Activated CD8-positive, alpha-beta memory T cell treated with anti-CD3 and anti-CD28 coated beads, Interleukin-2, amount 50 U/mL, for 48 hours (primary cell): Measurements from ENCODE around the gene SAV1.
"Not testable (repeated sequence)": the region's sequence is repeated elsewhere in the genome, so short reads cannot be mapped to it uniquely, and the experiment has no call there.

Source experiments
- DNase-seq: peaks from one replicate; pipeline ENCODE4 v3.0.0-alpha.2; 2020

Gene SAV1

GRCh38 chr14:50667996-50668825, at the start of gene SAV1:
TSS of gene SAV1 (minus strand) at chr14:50668306. CDS start at chr14:50667967, 339 bp downstream.
- DNase-seq, result peak; percentile 83

- DNase-seq, result no peak
These were observed 49.7 kb upstream of the SAV1 start for GRCh38 chr14:50717811-50718210.

DNA sequence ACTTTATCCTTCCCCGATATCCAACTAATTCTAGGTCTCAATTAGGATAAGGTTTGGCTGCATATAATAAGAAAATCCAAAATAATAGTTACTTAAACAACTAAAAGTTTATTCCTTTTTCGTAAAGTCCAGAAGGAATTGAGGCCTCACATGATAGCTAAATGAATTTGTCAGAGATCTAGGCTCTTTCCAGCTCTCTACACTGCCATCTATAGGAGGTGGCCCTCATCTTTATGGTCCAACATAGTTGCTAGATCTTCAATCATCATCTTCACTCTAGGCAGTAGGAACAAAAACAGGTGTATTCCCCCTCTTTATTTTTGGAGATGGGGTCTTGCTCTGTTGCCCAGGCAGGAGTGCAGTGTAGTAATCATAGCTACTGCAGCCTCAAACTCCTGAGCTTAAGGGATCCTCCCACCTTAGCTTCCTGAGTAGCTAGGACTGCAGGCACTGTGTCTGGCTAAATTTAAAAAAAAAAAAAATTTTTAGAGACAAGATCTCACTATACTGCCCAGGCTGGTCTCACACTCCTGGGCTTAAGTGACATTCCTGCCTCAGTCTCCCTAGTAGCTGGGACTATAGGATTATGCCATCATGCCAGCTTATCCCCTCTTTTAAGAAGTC, 46.5 kb upstream of the SAV1 start:
- DNase-seq, result no peak

GRCh38 chr14:50711043-50711442, 42.9 kb upstream of the SAV1 start:
- DNase-seq, result no peak

DNA sequence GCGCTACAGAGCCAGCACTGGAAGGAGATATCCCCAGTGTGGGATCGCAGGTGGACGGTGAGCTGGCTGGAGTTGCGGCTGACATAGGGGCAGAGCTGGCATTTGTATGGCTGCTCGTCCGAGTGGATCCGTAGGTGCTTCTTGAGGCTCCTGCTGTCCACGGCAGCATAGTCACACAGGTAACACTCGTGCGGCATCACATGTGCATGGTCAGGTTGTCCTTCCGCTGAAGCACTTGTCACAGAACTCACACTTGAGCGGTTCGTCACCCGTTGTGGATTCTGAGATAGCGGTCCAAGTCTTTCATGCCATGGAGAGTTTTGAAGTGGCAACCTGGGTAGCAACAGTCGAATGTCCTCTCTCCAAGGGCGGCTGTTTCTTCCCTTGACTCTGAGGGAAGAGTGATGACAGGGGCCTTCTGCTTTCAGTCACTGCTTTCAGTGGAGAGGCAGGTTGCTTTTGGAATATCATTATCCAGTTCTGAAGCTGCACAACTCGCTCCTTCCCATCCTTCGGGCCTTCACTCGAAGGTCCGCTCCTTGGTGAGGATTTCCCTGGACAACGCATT, 37.0 kb upstream of the SAV1 start:
- no peak for DNase-seq

GRCh38 chr14:50704454-50705010, 36.4 kb upstream of the SAV1 start:
- DNase-seq, result no peak

- no peak for DNase-seq
These were observed 29.7 kb upstream of the SAV1 start for GRCh38 chr14:50697659-50698290.

- not testable (repeated sequence) for DNase-seq
These were observed 26.2 kb upstream of the SAV1 start for GRCh38 chr14:50694260-50694659.

GRCh38 chr14:50688875-50689274, 20.8 kb upstream of the SAV1 start:
- no peak for DNase-seq

GRCh38 chr14:50679674-50680073, 11.6 kb upstream of the SAV1 start:
- no peak for DNase-seq

DNA sequence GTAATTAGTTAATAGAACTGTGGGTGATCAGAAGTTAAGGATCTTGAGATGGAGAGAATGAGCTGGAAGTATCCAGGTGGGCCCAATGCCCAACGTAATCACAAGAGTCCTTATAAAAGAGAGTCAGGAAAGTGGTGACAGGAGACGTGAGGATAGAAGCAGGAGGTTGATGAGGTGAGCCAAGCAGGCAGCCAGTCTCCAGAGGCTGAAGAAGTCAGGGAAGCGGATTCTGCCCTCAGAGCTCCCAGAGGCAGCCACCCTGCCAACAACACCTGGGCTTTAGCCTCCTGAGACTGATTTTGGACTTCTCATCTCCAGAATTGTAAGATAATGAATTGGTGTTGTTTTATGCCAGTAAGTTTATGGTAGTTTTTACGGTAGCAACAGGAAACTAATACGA, 10.1 kb upstream of the SAV1 start:
- no peak for DNase-seq

GRCh38 chr14:50677527-50678063, 9.5 kb upstream of the SAV1 start:
- no peak for DNase-seq

DNA sequence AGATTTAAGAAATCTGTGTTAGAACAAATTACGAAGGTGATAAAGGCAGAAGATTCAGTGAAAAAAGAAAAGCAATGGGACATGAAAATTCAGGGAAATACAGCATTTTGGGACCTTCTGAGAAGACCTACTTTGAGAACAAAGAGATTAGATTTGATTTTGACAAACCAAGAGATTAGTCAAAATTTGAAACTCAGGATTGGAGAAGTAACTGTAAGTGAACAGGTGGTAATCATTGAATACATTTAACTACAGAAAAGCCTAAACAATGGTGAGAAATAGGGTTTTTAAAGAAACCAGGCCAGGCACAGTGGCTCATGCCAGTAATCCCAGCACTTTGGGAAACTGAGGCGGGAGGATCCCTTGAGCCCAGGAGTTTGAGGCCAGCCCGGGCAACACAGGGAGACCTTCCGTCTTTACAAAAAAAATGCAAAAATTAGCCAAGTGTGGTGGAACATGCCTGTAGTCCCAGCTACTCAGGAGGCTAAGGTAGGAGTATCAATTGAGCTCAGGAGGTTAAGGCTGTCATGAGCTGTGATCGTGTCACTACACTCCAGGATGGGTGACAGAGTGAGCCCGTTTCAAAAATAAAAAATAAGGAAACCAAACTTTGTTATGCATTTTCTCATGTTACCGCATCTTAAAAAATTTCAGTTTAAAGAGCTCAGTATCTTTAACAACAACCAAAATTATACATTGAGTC, 8.9 kb upstream of the SAV1 start:
- no peak for DNase-seq

- no peak for DNase-seq
These were observed 7.5 kb upstream of the SAV1 start for GRCh38 chr14:50675597-50675996.

DNA sequence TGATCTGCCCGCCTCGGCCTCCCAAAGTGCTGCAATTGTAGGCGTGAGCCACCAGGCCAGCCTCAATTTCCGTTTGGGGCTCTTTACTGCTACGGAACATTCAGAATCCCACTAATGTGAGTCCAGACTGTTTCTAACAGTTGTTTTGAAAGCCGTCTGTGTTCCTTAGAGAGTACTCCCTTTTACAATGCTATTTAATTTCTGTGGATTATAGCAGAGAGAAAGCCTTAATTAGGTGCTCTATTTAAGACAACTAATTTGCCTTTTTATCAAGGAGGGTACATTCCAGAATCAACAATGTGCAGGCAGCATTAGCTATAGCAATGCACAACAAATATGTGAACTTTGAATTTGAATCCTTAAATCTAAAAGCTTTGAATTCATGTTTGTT, 2.8 kb upstream of the SAV1 start:
- DNase-seq, result no peak

- DNase-seq, result no peak
These were observed 2.2 kb upstream of the SAV1 start for GRCh38 chr14:50670196-50670865.

- no peak for DNase-seq
These were observed 1.4 kb upstream of the SAV1 start for GRCh38 chr14:50669441-50669986.

GRCh38 chr14:50668826-50669143, 679 bp upstream of the SAV1 start:
- DNase-seq, result no peak

GRCh38 chr14:50667684-50667995, 466 bp downstream of the SAV1 start:
- DNase-seq, result peak; percentile 76

DNA sequence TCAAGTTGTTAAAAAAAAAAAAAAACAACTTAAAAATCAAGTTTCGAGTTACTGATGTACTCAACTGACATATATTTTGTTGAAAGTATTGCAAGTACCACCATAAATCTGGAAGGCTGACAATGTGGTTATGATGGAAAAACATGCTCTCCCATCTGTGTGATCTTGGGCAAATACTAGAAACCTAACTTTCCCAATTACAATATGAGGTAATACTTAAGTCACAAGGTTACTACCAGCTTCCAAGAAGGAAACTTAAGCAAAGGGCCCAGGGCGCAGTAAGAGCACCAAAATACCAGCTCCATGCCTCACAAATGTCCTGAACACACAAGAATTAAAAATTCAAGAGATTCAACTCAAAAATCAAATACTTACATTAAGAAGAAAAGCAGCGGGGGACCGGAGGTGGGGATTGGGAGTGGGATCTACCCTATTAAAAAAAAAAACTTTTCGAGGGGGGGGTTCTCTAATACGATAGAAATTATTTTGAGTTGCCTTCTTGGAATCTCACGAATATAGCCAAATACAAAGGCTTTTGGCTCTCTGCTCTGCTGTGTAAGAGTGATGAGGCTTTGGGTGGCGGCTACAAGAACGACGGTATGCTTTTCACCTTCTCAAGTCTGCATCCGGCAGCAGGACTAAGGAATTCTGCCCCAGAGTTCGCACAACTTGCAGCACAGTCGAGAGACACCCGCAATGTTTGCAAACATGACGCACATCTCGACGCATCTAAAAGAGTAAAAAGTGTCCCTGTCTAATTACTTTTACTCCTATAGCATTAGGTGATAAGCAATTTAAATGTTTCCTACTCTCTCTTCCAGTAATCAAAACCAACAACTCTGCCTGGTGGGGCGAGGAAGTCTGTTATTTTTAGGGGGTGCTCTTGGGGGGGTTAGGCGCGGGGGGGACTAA, 1.1 kb downstream of the SAV1 start:
- no peak for DNase-seq

- not testable (repeated sequence) for DNase-seq
These were observed 2.8 kb downstream of the SAV1 start for GRCh38 chr14:50665300-50665699.
